ENCODE measurements around the gene TTC7B.

The TTC7B gene

GRCh38 chr14:90569606-90570387, 246.4 kb downstream of the TTC7B start:
- no peak overlapping the region for H3K27ac Mint-ChIP-seq
- no peaks in the 10 kb centered on the region for H3K4me1 Mint-ChIP-seq
- H3K9me3 Mint-ChIP-seq, result no peaks in the 10 kb centered on the region
- H3K27me3 Mint-ChIP-seq, result peaks cover 3% of the 10 kb centered on the region
- DNase-seq, result no peak
- CTCF ChIA-PET, result no interaction called here
- H3K36me3 Mint-ChIP-seq, result no peaks in the 10 kb centered on the region
- H3K4me3 Mint-ChIP-seq, result no peak overlapping the region

- no peaks in the 10 kb centered on the region for H3K4me1 Mint-ChIP-seq
- no peaks in the 10 kb centered on the region for H3K9me3 Mint-ChIP-seq
- H3K27me3 Mint-ChIP-seq, result peaks cover 3% of the 10 kb centered on the region
- no peak overlapping the region for H3K27ac Mint-ChIP-seq
- H3K36me3 Mint-ChIP-seq, result no peaks in the 10 kb centered on the region
- CTCF ChIA-PET, result no interaction called here
- DNase-seq, result no peak
- no peak overlapping the region for H3K4me3 Mint-ChIP-seq
Measured at GRCh38 chr14:90569201-90569600, 247.0 kb downstream of the TTC7B start.

GRCh38 chr14:90568405-90568804, 247.8 kb downstream of the TTC7B start:
- no peak for DNase-seq
- H3K4me3 Mint-ChIP-seq, result no peak overlapping the region
- H3K9me3 Mint-ChIP-seq, result no peaks in the 10 kb centered on the region
- no peaks in the 10 kb centered on the region for H3K36me3 Mint-ChIP-seq
- no peaks in the 10 kb centered on the region for H3K4me1 Mint-ChIP-seq
- no peak overlapping the region for H3K27ac Mint-ChIP-seq
- peaks cover 3% of the 10 kb centered on the region for H3K27me3 Mint-ChIP-seq
- CTCF ChIA-PET, result no interaction called here

- Mint-ChIP-seq H3K9me3 (no peaks in the 10 kb centered on the region), H3K36me3 (no peaks in the 10 kb centered on the region), H3K27me3 (peaks cover 3% of the 10 kb centered on the region), H3K4me1 (no peaks in the 10 kb centered on the region), H3K4me3 (no peak overlapping the region), H3K27ac (no peak overlapping the region)
- CTCF ChIA-PET, result no interaction called here
- DNase-seq, result no peak
Measured at GRCh38 chr14:90567991-90568390, 248.2 kb downstream of the TTC7B start.

GRCh38 chr14:90567191-90567590, 249.0 kb downstream of the TTC7B start:
- Mint-ChIP-seq H3K27me3 (peaks cover 3% of the 10 kb centered on the region), H3K36me3 (no peaks in the 10 kb centered on the region), H3K4me3 (no peak overlapping the region), H3K27ac (no peak overlapping the region), H3K4me1 (no peaks in the 10 kb centered on the region), H3K9me3 (no peaks in the 10 kb centered on the region)
- CTCF ChIA-PET, result no interaction called here
- no peak for DNase-seq

- H3K4me1 Mint-ChIP-seq, result no peaks in the 10 kb centered on the region
- no peaks in the 10 kb centered on the region for H3K36me3 Mint-ChIP-seq
- CTCF ChIA-PET, result no interaction called here
- H3K27ac Mint-ChIP-seq, result no peak overlapping the region
- H3K27me3 Mint-ChIP-seq, result peaks cover 3% of the 10 kb centered on the region
- DNase-seq, result no peak
- H3K4me3 Mint-ChIP-seq, result no peak overlapping the region
- no peaks in the 10 kb centered on the region for H3K9me3 Mint-ChIP-seq
Measured at GRCh38 chr14:90566481-90566880, 249.7 kb downstream of the TTC7B start.

- H3K4me3 Mint-ChIP-seq, result no peak overlapping the region
- no peak for DNase-seq
- H3K27me3 Mint-ChIP-seq, result peaks cover 8% of the 10 kb centered on the region
- no peak overlapping the region for H3K27ac Mint-ChIP-seq
- H3K4me1 Mint-ChIP-seq, result no peaks in the 10 kb centered on the region
- no peaks in the 10 kb centered on the region for H3K36me3 Mint-ChIP-seq
- H3K9me3 Mint-ChIP-seq, result no peaks in the 10 kb centered on the region
- CTCF ChIA-PET, result no interaction called here
Measured at GRCh38 chr14:90564496-90564895, 251.7 kb downstream of the TTC7B start.

GRCh38 chr14:90562652-90563051, 253.6 kb downstream of the TTC7B start:
- no peaks in the 10 kb centered on the region for H3K4me1 Mint-ChIP-seq

GRCh38 chr14:90561920-90562319, 254.3 kb downstream of the TTC7B start:
- no peak overlapping the region for H3K4me3 Mint-ChIP-seq
- no peaks in the 10 kb centered on the region for H3K4me1 Mint-ChIP-seq
- H3K9me3 Mint-ChIP-seq, result no peaks in the 10 kb centered on the region
- CTCF ChIA-PET, result no interaction called here
- no peak overlapping the region for H3K27ac Mint-ChIP-seq
- DNase-seq, result no peak
- peaks cover 5% of the 10 kb centered on the region for H3K27me3 Mint-ChIP-seq
- no peaks in the 10 kb centered on the region for H3K36me3 Mint-ChIP-seq

More at GRCh38 chr14:90562652-90563051, 253.6 kb downstream of the TTC7B start:
- Mint-ChIP-seq H3K27me3 (peaks cover 5% of the 10 kb centered on the region), H3K27ac (no peak overlapping the region), H3K4me3 (no peak overlapping the region), H3K36me3 (no peaks in the 10 kb centered on the region), H3K9me3 (no peaks in the 10 kb centered on the region)
- no peak for DNase-seq
- CTCF ChIA-PET, result no interaction called here

GRCh38 chr14:90560991-90561390, 255.2 kb downstream of the TTC7B start:
- H3K9me3 Mint-ChIP-seq, result no peaks in the 10 kb centered on the region
- no peak overlapping the region for H3K27ac Mint-ChIP-seq
- peaks cover 5% of the 10 kb centered on the region for H3K27me3 Mint-ChIP-seq
- CTCF ChIA-PET, result no interaction called here
- H3K4me1 Mint-ChIP-seq, result no peaks in the 10 kb centered on the region
- DNase-seq, result no peak
- no peaks in the 10 kb centered on the region for H3K36me3 Mint-ChIP-seq
- no peak overlapping the region for H3K4me3 Mint-ChIP-seq

GRCh38 chr14:90560558-90560957, 255.7 kb downstream of the TTC7B start:
- CTCF ChIA-PET, result no interaction called here
- H3K27me3 Mint-ChIP-seq, result peaks cover 5% of the 10 kb centered on the region
- H3K4me3 Mint-ChIP-seq, result no peak overlapping the region

GRCh38 chr14:90559811-90560492, 256.3 kb downstream of the TTC7B start:
- CTCF ChIA-PET, result no interaction called here
- peaks cover 5% of the 10 kb centered on the region for H3K27me3 Mint-ChIP-seq
- no peak overlapping the region for H3K4me3 Mint-ChIP-seq
- DNase-seq, result no peak
- no peak overlapping the region for H3K27ac Mint-ChIP-seq
- no peaks in the 10 kb centered on the region for H3K4me1 Mint-ChIP-seq
- H3K9me3 Mint-ChIP-seq, result no peaks in the 10 kb centered on the region
- no peaks in the 10 kb centered on the region for H3K36me3 Mint-ChIP-seq

More at GRCh38 chr14:90560558-90560957, 255.7 kb downstream of the TTC7B start:
- no peaks in the 10 kb centered on the region for H3K4me1 Mint-ChIP-seq
- H3K27ac Mint-ChIP-seq, result no peak overlapping the region
- DNase-seq, result no peak
- H3K36me3 Mint-ChIP-seq, result no peaks in the 10 kb centered on the region
- H3K9me3 Mint-ChIP-seq, result no peaks in the 10 kb centered on the region

GRCh38 chr14:90558983-90559590, 257.1 kb downstream of the TTC7B start:
- CTCF ChIA-PET, result no interaction called here
- H3K27ac Mint-ChIP-seq, result no peak overlapping the region
- H3K4me3 Mint-ChIP-seq, result no peak overlapping the region
- H3K27me3 Mint-ChIP-seq, result peaks cover 5% of the 10 kb centered on the region
- DNase-seq, result no peak
- H3K36me3 Mint-ChIP-seq, result no peaks in the 10 kb centered on the region
- no peaks in the 10 kb centered on the region for H3K4me1 Mint-ChIP-seq
- H3K9me3 Mint-ChIP-seq, result no peaks in the 10 kb centered on the region

- H3K36me3 Mint-ChIP-seq, result no peaks in the 10 kb centered on the region
Measured at GRCh38 chr14:90558041-90558982, 257.9 kb downstream of the TTC7B start.

More at GRCh38 chr14:90558041-90558982, 257.9 kb downstream of the TTC7B start:
- no peak overlapping the region for H3K4me3 Mint-ChIP-seq
- no peak overlapping the region for H3K27ac Mint-ChIP-seq
- CTCF ChIA-PET, result no interaction called here
- H3K27me3 Mint-ChIP-seq, result peaks cover 5% of the 10 kb centered on the region
- no peaks in the 10 kb centered on the region for H3K9me3 Mint-ChIP-seq
- DNase-seq, result no peak
- H3K4me1 Mint-ChIP-seq, result no peaks in the 10 kb centered on the region
